Calu3 (cell line): ENCODE measurements around the gene CACNA2D2. TPM values are rescaled to one million over a fixed set of nuclear protein-coding genes. Genes with fewer than 3 reads are reported as not detected.

Experiments
- BruUV-seq: library from RNA; stranded (reverse); fragments of 400-500 nt; replicated peaks from 2 replicates; lab custom pipeline; 2021; lab: Mats Ljungman, UMichigan
- CTCF ChIA-PET: fragments of 300-600 bp; sonication (Branson Sonifier 250); formaldehyde crosslinking; loops from one replicate; lab custom pipeline; 2022; ENCODE audit warnings: antibody characterized with exemption; lab: Charles Lee
- DNase-seq: peaks from one replicate; pipeline ENCODE4 v3.0.0; 2022
- H3K27ac Mint-ChIP-seq: one replicate; pipeline ENCODE4 v1.8.0; 2022; ENCODE audit warnings: mixed read lengths; ENCODE audit not compliant: unreplicated experiment
- H3K27me3 Mint-ChIP-seq: one replicate; pipeline ENCODE4 v1.8.0; 2022; ENCODE audit warnings: mixed read lengths; ENCODE audit not compliant: unreplicated experiment
- H3K36me3 Mint-ChIP-seq: one replicate; pipeline ENCODE4 v1.8.0; 2022; ENCODE audit warnings: mild to moderate bottlenecking, moderate library complexity, mixed read lengths; ENCODE audit not compliant: insufficient read depth, unreplicated experiment
- H3K4me1 Mint-ChIP-seq: one replicate; pipeline ENCODE4 v1.8.0; 2022; ENCODE audit warnings: mild to moderate bottlenecking, low read depth, mixed read lengths; ENCODE audit not compliant: unreplicated experiment
- H3K4me3 Mint-ChIP-seq: one replicate; pipeline ENCODE4 v1.8.0; 2022; ENCODE audit warnings: mild to moderate bottlenecking, low read depth, moderate library complexity, mixed read lengths; ENCODE audit not compliant: unreplicated experiment
- H3K9me3 Mint-ChIP-seq: one replicate; pipeline ENCODE4 v1.8.0; 2022; ENCODE audit warnings: low read depth, mixed read lengths; ENCODE audit not compliant: unreplicated experiment
- CTCF ChIP-seq: fragments of 200-600 bp; IDR thresholded peaks from one replicate; pipeline ENCODE4 v1.8.0; 2022; ENCODE audit warnings: antibody characterized with exemption; ENCODE audit not compliant: unreplicated experiment
- intact Hi-C: fragments of 100-400 bp; cut with micrococcal nuclease; formaldehyde crosslinking; loops from one replicate; pipeline ENCODE4 v1.10.0; 2022; ENCODE audit not compliant: unreplicated experiment
- total RNA-seq: library from RNA; stranded (reverse); gene quantifications from 2 replicates; pipeline ENCODE4 v1.2.3, GENCODE V29; 2022

The CACNA2D2 gene
- total RNA-seq, 1 experiment from 2014 or later = 0.12 TPM

- Mint-ChIP-seq H3K4me3 (peak overlapping the region; percentile 53), H3K27ac (no peak overlapping the region), H3K27me3 (peaks cover 89% of the 10 kb centered on the region), H3K4me1 (no peaks in the 10 kb centered on the region), H3K36me3 (no peaks in the 10 kb centered on the region), H3K9me3 (no peaks in the 10 kb centered on the region)
- intact Hi-C loops = no loop called here
- no peak for TF ChIP-seq CTCF
- no TSS peak for BruUV-seq
- no peak for DNase-seq
- CTCF ChIA-PET = interaction anchor here (1.3 kb wide), 1 partner anchor 9 kb away, joined by 4 read pairs; no protein-coding TSS in a partner anchor
Observed at GRCh38 chr3:50502584-50503423, 630 bp downstream of the CACNA2D2 start.

GRCh38 chr3:50502225-50502583 is 1.2 kb downstream of the CACNA2D2 start:
- no TSS peak for BruUV-seq
- no peaks in the 10 kb centered on the region for H3K4me1 Mint-ChIP-seq
- no peak for TF ChIP-seq CTCF
- intact Hi-C loops = no loop called here
- H3K4me3 Mint-ChIP-seq = peak overlapping the region; percentile 53
- CTCF ChIA-PET = interaction anchor here (1.3 kb wide), 1 partner anchor 9 kb away, joined by 4 read pairs; no protein-coding TSS in a partner anchor
- no peaks in the 10 kb centered on the region for H3K36me3 Mint-ChIP-seq
- no peak for DNase-seq
- H3K27me3 Mint-ChIP-seq = peaks cover 89% of the 10 kb centered on the region
- no peak overlapping the region for H3K27ac Mint-ChIP-seq
- H3K9me3 Mint-ChIP-seq = no peaks in the 10 kb centered on the region

GRCh38 chr3:50495609-50496423 is 7.6 kb downstream of the CACNA2D2 start:
- CTCF ChIA-PET = no interaction called here
- no peak for DNase-seq
- no TSS peak for BruUV-seq
- no peaks in the 10 kb centered on the region for H3K4me1 Mint-ChIP-seq
- intact Hi-C loops = no loop called here
- no peak overlapping the region for H3K27ac Mint-ChIP-seq
- H3K36me3 Mint-ChIP-seq = no peaks in the 10 kb centered on the region
- H3K27me3 Mint-ChIP-seq = peaks cover 100% of the 10 kb centered on the region
- TF ChIP-seq CTCF = no peak
- no peak overlapping the region for H3K4me3 Mint-ChIP-seq
- no peaks in the 10 kb centered on the region for H3K9me3 Mint-ChIP-seq

- BruUV-seq = no TSS peak
- Mint-ChIP-seq H3K27me3 (peaks cover 100% of the 10 kb centered on the region), H3K9me3 (no peaks in the 10 kb centered on the region), H3K27ac (no peak overlapping the region), H3K4me3 (no peak overlapping the region), H3K36me3 (no peaks in the 10 kb centered on the region), H3K4me1 (no peaks in the 10 kb centered on the region)
- intact Hi-C loops = no loop called here
- CTCF ChIA-PET = interaction anchor here (0.6 kb wide), 1 partner anchor 31 kb away, joined by 4 read pairs; no protein-coding TSS in a partner anchor
- TF ChIP-seq CTCF = no peak
- no peak for DNase-seq
Observed at GRCh38 chr3:50494126-50494525, 9.3 kb downstream of the CACNA2D2 start.
